Testis (tissue), 3 donors: ENCODE measurements around the gene INTS11. TPM values are rescaled to one million over a fixed set of nuclear protein-coding genes. Genes with fewer than 3 reads are reported as not detected.
A peak's percentile ranks its signal among the peaks of the same experiment; 100 is the strongest.

Experiments used
- DNase-seq: peaks from one replicate; pipeline ENCODE4 v3.0.0-alpha.2; 2019
- H3K27ac ChIP-seq, 2 donors: fragments of 200-600 bp; sonication (generic); one replicate each; pipeline ENCODE4 v1.5.1; 2019
- H3K27me3 ChIP-seq: fragments of 200-600 bp; sonication (generic); one replicate; pipeline ENCODE4 v1.5.1; 2019
- H3K36me3 ChIP-seq: fragments of 200-600 bp; sonication (generic); one replicate; pipeline ENCODE4 v1.5.1; 2017; ENCODE audit warnings: low read depth; ENCODE audit errors: missing control alignments
- H3K4me1 ChIP-seq: fragments of 200-600 bp; sonication (generic); one replicate; pipeline ENCODE4 v1.5.1; 2019
- H3K4me3 ChIP-seq, 2 donors: fragments of 200-600 bp; sonication (generic); one replicate each; pipeline ENCODE4 v1.5.1; 2017 to 2019
- H3K9me3 ChIP-seq: fragments of 200-600 bp; sonication (generic); one replicate; pipeline ENCODE4 v1.5.1; 2017
- POLR2A ChIP-seq: fragments of 450-650 bp; IDR thresholded peaks from one replicate; pipeline ENCODE4 v1.6.1; 2017; ENCODE audit warnings: antibody characterized with exemption, mild to moderate bottlenecking, moderate library complexity
- WGBS, 2 donors: methylation state at CpG; one replicate each; pipeline ENCODE4 v1.1.5; 2018; 5-methylcytosine and 5-hydroxymethylcytosine counted together
- intact Hi-C: fragments of 100-400 bp; cut with DNase I; formaldehyde crosslinking; loops from one replicate; pipeline ENCODE4 v1.15.1; 2023; ENCODE audit warnings: low total_unique reads
- polyA plus RNA-seq: library from polyadenylated mRNA; stranded (reverse); fragments of 350-450 nt; fragmentation: Illumina TruSeq; extraction: RNeasy Lipid Tissue Mini Kit (QIAGEN cat#74804); gene quantifications from one replicate; pipeline ENCODE4 v1.2.3, GENCODE V29; 2014; ENCODE audit warnings: low read depth, low replicate concordance; ENCODE audit not compliant: insufficient read depth
- total RNA-seq, 2 donors: library from RNA; depleted of rRNA; stranded (reverse); fragments of >200 nt; gene quantifications; one replicate each; pipeline ENCODE4 v1.2.3, GENCODE V29; 2016
- TF ChIP-seq, protein P1 (sequence below), 3 experiments: fragments of 450-650 bp in 2 of 3; fragments of 200-600 bp in 1 of 3; sonication (generic) in 1 of 3; IDR thresholded peaks; one replicate each; pipeline ENCODE4 v1.5.1; 2016 to 2019; ENCODE audit warnings: antibody characterized with exemption in 3 of 3, mild to moderate bottlenecking in 2 of 3, moderate library complexity in 1 of 3

Gene INTS11
- total and polyA plus RNA-seq, 3 donors from 2014 or later, result 213 to 232 (median 220) TPM

DNA sequence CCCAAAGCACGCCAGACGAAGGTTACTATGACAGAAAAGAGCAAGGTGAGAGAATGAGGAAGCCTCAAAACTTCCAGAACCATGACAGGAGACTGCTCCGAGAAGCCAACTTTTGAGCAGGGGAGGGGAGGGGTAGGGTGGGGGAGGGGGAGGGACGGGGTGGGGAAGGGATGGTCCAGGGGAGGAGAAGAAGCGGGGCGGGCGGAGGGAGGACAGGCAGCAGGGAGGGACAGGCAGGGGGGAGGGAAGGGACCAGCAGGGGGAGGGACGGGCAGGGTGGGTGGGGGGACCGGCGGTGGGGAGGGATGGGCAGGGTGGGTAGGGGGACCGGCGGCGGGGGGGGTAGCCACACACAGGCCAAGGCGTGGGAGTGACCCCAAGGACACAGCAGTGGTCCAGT is 2.0 kb downstream of the INTS11 start:
- Histone ChIP-seq H3K36me3 (no peaks in the 10 kb centered on the region), H3K27ac (no peak overlapping the region), H3K4me1 (peaks cover 32% of the 10 kb centered on the region), H3K4me3 (no peak overlapping the region), H3K9me3 (no peaks in the 10 kb centered on the region), H3K27me3 (no peaks in the 10 kb centered on the region)
- intact Hi-C loops, result no loop called here
- 42 to 78% methylated on average over 6 to 10 of the region's 14 CpGs for WGBS, 2 donors
- DNase-seq, result no peak
- TF ChIP-seq POLR2A, result no peak
- TF ChIP-seq, protein P1, sequence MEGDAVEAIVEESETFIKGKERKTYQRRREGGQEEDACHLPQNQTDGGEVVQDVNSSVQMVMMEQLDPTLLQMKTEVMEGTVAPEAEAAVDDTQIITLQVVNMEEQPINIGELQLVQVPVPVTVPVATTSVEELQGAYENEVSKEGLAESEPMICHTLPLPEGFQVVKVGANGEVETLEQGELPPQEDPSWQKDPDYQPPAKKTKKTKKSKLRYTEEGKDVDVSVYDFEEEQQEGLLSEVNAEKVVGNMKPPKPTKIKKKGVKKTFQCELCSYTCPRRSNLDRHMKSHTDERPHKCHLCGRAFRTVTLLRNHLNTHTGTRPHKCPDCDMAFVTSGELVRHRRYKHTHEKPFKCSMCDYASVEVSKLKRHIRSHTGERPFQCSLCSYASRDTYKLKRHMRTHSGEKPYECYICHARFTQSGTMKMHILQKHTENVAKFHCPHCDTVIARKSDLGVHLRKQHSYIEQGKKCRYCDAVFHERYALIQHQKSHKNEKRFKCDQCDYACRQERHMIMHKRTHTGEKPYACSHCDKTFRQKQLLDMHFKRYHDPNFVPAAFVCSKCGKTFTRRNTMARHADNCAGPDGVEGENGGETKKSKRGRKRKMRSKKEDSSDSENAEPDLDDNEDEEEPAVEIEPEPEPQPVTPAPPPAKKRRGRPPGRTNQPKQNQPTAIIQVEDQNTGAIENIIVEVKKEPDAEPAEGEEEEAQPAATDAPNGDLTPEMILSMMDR (IDR thresholded peaks at IDR 0.05), result no peak

DNA sequence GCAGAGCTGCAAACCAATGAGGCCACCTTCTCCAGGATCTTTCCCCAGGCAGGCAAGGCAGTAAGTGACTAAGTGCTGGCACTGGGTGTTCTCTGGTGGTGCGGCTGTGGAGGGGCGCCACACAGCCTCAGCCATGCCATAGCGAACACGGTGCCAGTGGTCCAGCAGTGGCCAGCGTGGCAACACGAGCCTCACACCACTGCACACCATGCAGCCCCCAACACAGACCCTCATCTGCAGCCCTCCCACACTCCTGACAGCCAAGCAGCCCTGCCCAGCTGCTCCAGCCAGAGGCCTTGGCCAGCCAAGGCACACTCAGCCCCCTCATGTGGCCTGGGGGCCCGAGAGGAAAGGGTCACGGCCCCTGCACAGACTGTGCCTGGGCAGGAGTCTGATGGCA is 3.0 kb downstream of the INTS11 start:
- Histone ChIP-seq H3K4me1 (peaks cover 32% of the 10 kb centered on the region), H3K27ac (no peak overlapping the region), H3K4me3 (no peak overlapping the region), H3K36me3 (no peaks in the 10 kb centered on the region), H3K9me3 (no peaks in the 10 kb centered on the region), H3K27me3 (no peaks in the 10 kb centered on the region)
- intact Hi-C loops, result no loop called here
- TF ChIP-seq, protein P1 (IDR thresholded peaks at IDR 0.05), result no peak
- no peak for TF ChIP-seq POLR2A
- 56 to 73% methylated on average over 2 to 5 of the region's 8 CpGs for WGBS, 2 donors
- no peak for DNase-seq

DNA sequence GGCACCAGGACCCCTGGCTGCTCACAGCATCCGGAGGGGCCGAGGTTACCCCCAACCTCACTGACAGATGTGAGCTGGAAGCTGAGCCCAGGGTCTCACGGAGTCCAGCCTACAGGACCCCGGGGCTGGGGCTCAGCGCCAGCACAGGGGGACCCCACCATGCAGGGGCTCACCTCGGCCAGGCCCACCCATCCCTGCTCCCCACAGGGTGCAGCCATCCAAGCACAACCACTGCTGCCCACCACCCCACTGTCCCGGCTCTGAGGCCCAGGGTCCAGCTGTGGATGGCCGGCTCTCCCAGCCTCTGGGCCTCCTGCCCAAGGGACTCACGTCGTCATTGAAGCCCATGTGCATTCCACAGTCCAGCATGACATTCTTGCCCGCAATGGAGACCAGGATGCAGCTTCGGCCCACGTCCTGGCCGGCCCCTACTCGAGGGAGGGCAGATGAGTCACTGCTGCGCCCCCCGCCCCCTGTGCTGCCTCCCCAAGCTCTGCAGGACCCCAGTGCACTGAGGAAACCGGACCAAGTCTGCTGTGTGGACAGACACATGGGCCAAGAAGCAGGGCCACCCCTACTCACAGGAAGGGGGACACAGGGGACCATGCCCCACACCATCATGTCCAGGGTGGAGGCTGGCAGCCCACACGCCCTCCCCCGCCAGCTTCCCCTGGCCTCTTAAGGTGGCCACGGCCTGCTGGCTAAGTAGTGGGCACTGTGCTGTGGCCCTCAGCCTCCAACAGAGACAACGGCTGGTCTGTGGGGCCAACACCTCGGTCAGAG is 3.6 kb downstream of the INTS11 start:
- H3K36me3 ChIP-seq, result no peaks in the 10 kb centered on the region
- 74 to 100% methylated on average over 1 to 15 of the region's 23 CpGs for WGBS, 2 donors
- H3K4me3 ChIP-seq, result no peak overlapping the region
- no peaks in the 10 kb centered on the region for H3K27me3 ChIP-seq
- peaks cover 30% of the 10 kb centered on the region for H3K4me1 ChIP-seq
- DNase-seq, result no peak
- TF ChIP-seq, protein P1 (IDR thresholded peaks at IDR 0.05), result no peak
- TF ChIP-seq POLR2A, result no peak
- intact Hi-C loops, result no loop called here
- no peaks in the 10 kb centered on the region for H3K9me3 ChIP-seq
- no peak overlapping the region for H3K27ac ChIP-seq

DNA sequence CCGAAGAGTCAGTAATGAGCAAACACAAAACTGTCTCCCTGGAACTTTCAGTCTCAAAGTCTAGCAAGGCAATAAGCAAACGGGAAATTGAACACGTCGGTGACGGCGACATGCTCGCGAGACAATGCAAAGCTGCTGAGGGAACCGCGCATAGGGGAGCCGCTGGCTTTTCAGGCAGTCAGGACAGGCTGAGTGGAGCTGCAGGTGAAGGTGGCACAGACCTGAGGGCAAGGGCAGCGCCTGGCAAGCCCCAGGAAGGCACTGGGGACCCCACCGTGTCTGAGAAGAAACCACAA is 4.9 kb downstream of the INTS11 start:
- TF ChIP-seq POLR2A, result no peak
- H3K27ac ChIP-seq, result peak overlapping the region in 1 of 2 donors; percentile 4
- H3K4me1 ChIP-seq, result peaks cover 21% of the 10 kb centered on the region
- intact Hi-C loops, result no loop called here
- 91 to 92% methylated on average over 12 to 13 of the region's 13 CpGs for WGBS, 2 donors
- no peak for DNase-seq
- H3K27me3 ChIP-seq, result no peaks in the 10 kb centered on the region
- H3K4me3 ChIP-seq, result no peak overlapping the region
- no peaks in the 10 kb centered on the region for H3K9me3 ChIP-seq
- no peaks in the 10 kb centered on the region for H3K36me3 ChIP-seq

DNA sequence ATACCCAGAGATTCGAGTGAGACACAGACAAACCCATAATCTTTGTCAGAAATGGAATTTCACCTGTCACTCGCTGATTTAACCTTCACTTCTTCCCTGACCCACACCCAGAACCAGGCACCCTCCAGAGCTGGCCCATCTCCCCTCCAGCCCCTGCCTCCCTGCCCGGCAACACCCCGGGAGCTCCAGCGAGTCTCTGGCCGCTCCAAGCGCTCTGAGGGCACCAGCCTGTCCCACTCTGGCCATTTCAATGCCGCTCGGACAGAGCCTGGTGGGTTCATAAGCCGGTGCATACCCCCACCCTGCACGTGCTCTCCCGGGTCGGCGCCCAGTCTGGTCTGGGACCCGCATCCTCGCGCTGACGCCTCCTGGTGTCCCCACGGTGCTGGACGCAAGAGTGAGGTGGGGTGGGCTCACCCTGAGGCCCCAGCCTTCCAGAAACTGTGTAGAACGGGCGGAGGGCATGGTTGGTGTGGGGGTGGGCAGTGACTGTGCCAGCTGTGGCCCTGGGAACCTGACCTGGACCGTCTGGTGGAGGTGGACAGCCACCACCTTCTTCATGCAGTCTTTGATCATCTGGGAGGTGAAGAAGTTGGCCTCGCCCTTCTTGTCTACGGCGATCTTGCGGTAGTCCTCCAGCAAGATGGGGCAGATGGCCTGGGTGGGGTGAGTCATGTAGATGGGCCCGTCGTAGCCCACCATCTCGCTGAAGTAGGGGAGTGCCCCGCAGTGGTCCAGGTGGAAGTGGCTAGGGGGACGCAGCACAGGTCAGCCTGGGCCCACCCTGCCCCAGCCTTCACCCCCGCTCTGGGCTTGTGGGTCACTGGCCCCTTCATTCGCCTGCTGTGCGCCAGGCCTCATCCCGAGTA is 5.4 kb downstream of the INTS11 start:
- Histone ChIP-seq H3K27me3 (no peaks in the 10 kb centered on the region), H3K4me1 (peaks cover 21% of the 10 kb centered on the region), H3K27ac (peak overlapping the region in 1 of 2 donors; percentile 4), H3K9me3 (no peaks in the 10 kb centered on the region), H3K4me3 (no peak overlapping the region), H3K36me3 (no peaks in the 10 kb centered on the region)
- 88 to 91% methylated on average over 20 to 36 of the region's 36 CpGs for WGBS, 2 donors
- no peak for DNase-seq
- intact Hi-C loops, result no loop called here
- TF ChIP-seq POLR2A, result no peak
- TF ChIP-seq, protein P1 (IDR thresholded peaks at IDR 0.05), result no peak
